Globus pallidus (tissue), 1 donor: ENCODE results near the gene RAB1A.
"Not testable (repeated sequence)": the region's sequence is repeated elsewhere in the genome, so short reads cannot be mapped to it uniquely, and the experiment has no call there.

ENCODE experiments used
- DNase-seq: peaks from one replicate; pipeline ENCODE4 v3.0.0-alpha.2; 2015; ENCODE audit warnings: low spot score

RAB1A gene

GRCh38 chr2:65136253-65136652 lies 6.3 kb upstream of the RAB1A start:
- no peak for DNase-seq

- no peak for DNase-seq
These were observed 4.3 kb upstream of the RAB1A start for GRCh38 chr2:65134158-65134557.

GRCh38 chr2:65133626-65134025 lies 3.7 kb upstream of the RAB1A start:
- DNase-seq: no peak

GRCh38 chr2:65132930-65133329 lies 3.0 kb upstream of the RAB1A start:
- DNase-seq: not testable (repeated sequence)

GRCh38 chr2:65130664-65131175 lies 814 bp upstream of the RAB1A start:
- no peak for DNase-seq

GRCh38 chr2:65129286-65129825 lies 550 bp downstream of the RAB1A start:
- DNase-seq: no peak

GRCh38 chr2:65128297-65129190 lies 1.4 kb downstream of the RAB1A start:
- DNase-seq: peak; percentile 25

GRCh38 chr2:65125457-65125856 lies 4.4 kb downstream of the RAB1A start:
- not testable (repeated sequence) for DNase-seq

- no peak for DNase-seq
These were observed 7.6 kb downstream of the RAB1A start for GRCh38 chr2:65122313-65122712.

- no peak for DNase-seq
These were observed 8.8 kb downstream of the RAB1A start for GRCh38 chr2:65120990-65121693.

- DNase-seq: no peak
These were observed 13.3 kb downstream of the RAB1A start for GRCh38 chr2:65116645-65117044.

- DNase-seq: no peak
These were observed 15.0 kb downstream of the RAB1A start for GRCh38 chr2:65114921-65115320.

- DNase-seq: no peak
These were observed 16.1 kb downstream of the RAB1A start for GRCh38 chr2:65113816-65114215.

GRCh38 chr2:65113229-65113628 lies 16.7 kb downstream of the RAB1A start:
- DNase-seq: no peak

GRCh38 chr2:65112633-65113032 lies 17.3 kb downstream of the RAB1A start:
- DNase-seq: no peak

GRCh38 chr2:65108780-65109179 lies 21.1 kb downstream of the RAB1A start:
- DNase-seq: no peak

- no peak for DNase-seq
These were observed 22.4 kb downstream of the RAB1A start for GRCh38 chr2:65107530-65107929.

GRCh38 chr2:65103013-65103715 lies 26.7 kb downstream of the RAB1A start:
- no peak for DNase-seq

- no peak for DNase-seq
These were observed 28.8 kb downstream of the RAB1A start for GRCh38 chr2:65101071-65101470.

GRCh38 chr2:65098741-65099140 lies 31.2 kb downstream of the RAB1A start:
- DNase-seq: no peak

GRCh38 chr2:65097844-65098243 lies 32.1 kb downstream of the RAB1A start:
- no peak for DNase-seq

- DNase-seq: no peak
These were observed 33.0 kb downstream of the RAB1A start for GRCh38 chr2:65096948-65097347.
